GM23338 (cell line): Measurements from ENCODE around the gene U2AF1L4.

Experiments
- ZNF114 ChIP-seq: fragments of 250-450 bp; sonication (Bioruptor Pico); IDR thresholded peaks from 2 replicates; pipeline ENCODE4 v1.5.0; 2020; ENCODE audit warnings: mild to moderate bottlenecking, moderate library complexity
- TF ChIP-seq, protein P1 (sequence below): IDR thresholded peaks from 2 replicates; pipeline ENCODE4 v1.6.1; 2016; ENCODE audit warnings: antibody characterized with exemption

DNA sequence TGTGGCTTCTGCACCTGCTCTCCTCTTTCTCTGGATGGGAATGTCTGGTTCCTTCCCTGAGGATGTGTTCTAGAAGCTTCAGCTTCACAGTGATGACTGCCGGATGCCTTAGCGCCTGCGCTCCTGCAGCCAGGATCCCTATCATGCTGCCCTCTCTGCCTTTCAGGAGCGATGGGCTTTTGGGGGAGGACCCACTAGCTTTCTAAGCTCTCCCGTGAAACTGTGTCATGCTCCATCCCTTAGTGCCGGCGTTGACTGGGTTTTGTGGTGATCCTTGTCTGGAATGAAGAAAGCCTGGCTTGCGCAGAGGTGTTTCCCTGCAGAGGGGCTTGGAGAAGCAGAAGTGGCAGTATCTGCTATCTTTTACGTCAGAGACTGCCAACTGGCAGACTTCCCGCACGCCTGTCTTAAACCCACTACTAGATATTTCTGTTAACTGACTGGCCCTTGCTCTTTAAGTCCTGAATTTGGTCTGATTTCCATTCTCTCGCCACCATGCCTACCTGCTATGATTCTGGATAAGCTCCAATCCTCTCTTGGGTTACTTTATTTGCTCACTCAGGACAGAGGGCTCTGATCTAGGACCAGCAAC, 31.2 kb downstream of the U2AF1L4 start:
- TF ChIP-seq ZNF114 (CRISPR knock-in tag): no peak
- TF ChIP-seq, protein P1, sequence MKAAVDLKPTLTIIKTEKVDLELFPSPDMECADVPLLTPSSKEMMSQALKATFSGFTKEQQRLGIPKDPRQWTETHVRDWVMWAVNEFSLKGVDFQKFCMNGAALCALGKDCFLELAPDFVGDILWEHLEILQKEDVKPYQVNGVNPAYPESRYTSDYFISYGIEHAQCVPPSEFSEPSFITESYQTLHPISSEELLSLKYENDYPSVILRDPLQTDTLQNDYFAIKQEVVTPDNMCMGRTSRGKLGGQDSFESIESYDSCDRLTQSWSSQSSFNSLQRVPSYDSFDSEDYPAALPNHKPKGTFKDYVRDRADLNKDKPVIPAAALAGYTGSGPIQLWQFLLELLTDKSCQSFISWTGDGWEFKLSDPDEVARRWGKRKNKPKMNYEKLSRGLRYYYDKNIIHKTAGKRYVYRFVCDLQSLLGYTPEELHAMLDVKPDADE: no peak
